HL-60/S4 treated with retinoic acid at 250 ng/mL for 4 days and 3 days (cell line): ENCODE data around the gene SPRYD3.
"Not testable (repeated sequence)": the region's sequence is repeated elsewhere in the genome, so short reads cannot be mapped to it uniquely, and the experiment has no call there.

Experiments used
- in situ Hi-C: fragments of 300-500 bp; cut with MboI; formaldehyde crosslinking; loops from 2 replicates; pipeline ENCODE4 v1.7.0; 2022; ENCODE audit warnings: low sequenced_read_pairs

SPRYD3 gene

GRCh38 chr12:53036802-53037201 lies 42.4 kb downstream of the SPRYD3 start:
- in situ Hi-C loops, result no loop called here

- in situ Hi-C loops, result no loop called here
These were observed 44.7 kb downstream of the SPRYD3 start for GRCh38 chr12:53034459-53034858.

GRCh38 chr12:53033832-53034231 lies 45.4 kb downstream of the SPRYD3 start:
- in situ Hi-C loops, result not testable (repeated sequence)

GRCh38 chr12:53031616-53032015 lies 47.6 kb downstream of the SPRYD3 start:
- in situ Hi-C loops, result no loop called here

GRCh38 chr12:53027014-53027413 lies 52.2 kb downstream of the SPRYD3 start:
- in situ Hi-C loops, result not testable (repeated sequence)

- in situ Hi-C loops, result no loop called here
These were observed 53.9 kb downstream of the SPRYD3 start for GRCh38 chr12:53025250-53025649.

- in situ Hi-C loops, result no loop called here
These were observed 64.5 kb downstream of the SPRYD3 start for GRCh38 chr12:53014709-53015108.
